WTC11 (cell line): ENCODE results near the gene AP3B2. TPM values are rescaled to one million over a fixed set of nuclear protein-coding genes. Genes with fewer than 3 reads are reported as not detected.

ENCODE experiments used
- ATAC-seq: fragments of 200-7000 bp; cut with Tn5 transposase; 2 replicates; pipeline ENCODE4 v1.10.0; 2021; ENCODE audit warnings: mild to moderate bottlenecking, moderate library complexity
- CTCF ChIA-PET: fragments of 300-600 bp; sonication (Branson Sonifier 250); formaldehyde crosslinking; loops from one replicate; lab custom pipeline; 2021; ENCODE audit warnings: antibody characterized with exemption; lab: Charles Lee
- POLR2A ChIA-PET: fragments of 350-600 bp; sonication (Branson Sonifier 250); formaldehyde crosslinking; loops from one replicate; lab custom pipeline; 2021; ENCODE audit warnings: antibody characterized with exemption; lab: Charles Lee
- DNase-seq: peaks from one replicate; pipeline ENCODE4 v3.0.0; 2021; ENCODE audit warnings: low spot score
- H3K27ac Mint-ChIP-seq: 2 replicates; pipeline ENCODE4 v1.8.0; 2021; ENCODE audit warnings: mixed read lengths
- H3K27me3 Mint-ChIP-seq: 2 replicates; pipeline ENCODE4 v1.8.0; 2021; ENCODE audit warnings: low read depth, mild to moderate bottlenecking, moderate library complexity, mixed read lengths
- H3K36me3 Mint-ChIP-seq: 2 replicates; pipeline ENCODE4 v1.8.0; 2021; ENCODE audit warnings: mixed read lengths
- H3K4me1 Mint-ChIP-seq: 2 replicates; pipeline ENCODE4 v1.8.0; 2022; ENCODE audit warnings: mixed read lengths
- H3K4me3 Mint-ChIP-seq: 2 replicates; pipeline ENCODE4 v1.8.0; 2021; ENCODE audit warnings: mild to moderate bottlenecking, moderate library complexity, mixed read lengths
- H3K9me3 Mint-ChIP-seq: 2 replicates; pipeline ENCODE4 v1.8.0; 2021; ENCODE audit warnings: mixed read lengths
- EMX1 ChIP-seq: fragments of 250-450 bp; sonication (Bioruptor Pico); IDR thresholded peaks from 2 replicates; pipeline ENCODE4 v1.8.0; 2021; ENCODE audit warnings: mild to moderate bottlenecking
- ESRRA ChIP-seq: sonication (generic); formaldehyde crosslinking; IDR thresholded peaks from 2 replicates; pipeline ENCODE4 v1.8.1; 2022; ENCODE audit warnings: mild to moderate bottlenecking, missing genetic modification reagents, borderline replicate concordance
- ETV6 ChIP-seq: sonication (generic); formaldehyde crosslinking; IDR thresholded peaks from 2 replicates; pipeline ENCODE4 v1.8.1; 2022; ENCODE audit warnings: mild to moderate bottlenecking, missing genetic modification reagents
- MXD4 ChIP-seq: fragments of 250-450 bp; sonication (Bioruptor Pico); IDR thresholded peaks from 2 replicates; pipeline ENCODE4 v1.8.0; 2021; ENCODE audit warnings: mild to moderate bottlenecking, moderate library complexity, borderline replicate concordance
- NFYB ChIP-seq: sonication (generic); formaldehyde crosslinking; conservative IDR thresholded peaks from 2 replicates; pipeline ENCODE4 v1.8.0; 2022; ENCODE audit warnings: low read depth, missing genetic modification reagents
- NR3C1 ChIP-seq: sonication (generic); formaldehyde crosslinking; conservative IDR thresholded peaks from 2 replicates; pipeline ENCODE4 v1.8.1; 2023; ENCODE audit warnings: low read depth, mild to moderate bottlenecking, missing genetic modification reagents
- OVOL2 ChIP-seq: fragments of 250-450 bp; sonication (Bioruptor Pico); IDR thresholded peaks from 2 replicates; pipeline ENCODE4 v1.9.0; 2021; ENCODE audit warnings: mild to moderate bottlenecking, borderline replicate concordance
- SP1 ChIP-seq: sonication (generic); formaldehyde crosslinking; conservative IDR thresholded peaks from 2 replicates; pipeline ENCODE4 v1.8.1; 2022; ENCODE audit warnings: missing genetic modification reagents
- TEAD4 ChIP-seq: sonication (generic); formaldehyde crosslinking; IDR thresholded peaks from 2 replicates; pipeline ENCODE4 v1.8.0; 2022; ENCODE audit warnings: mild to moderate bottlenecking, missing genetic modification reagents
- TP53 ChIP-seq: sonication (generic); formaldehyde crosslinking; IDR thresholded peaks from 2 replicates; pipeline ENCODE4 v1.8.1; 2023; ENCODE audit warnings: mild to moderate bottlenecking, missing genetic modification reagents
- ZNF416 ChIP-seq: fragments of 250-450 bp; sonication (Bioruptor Pico); IDR thresholded peaks from 2 replicates; pipeline ENCODE4 v1.9.0; 2021; ENCODE audit warnings: mild to moderate bottlenecking, inconsistent platforms
- total RNA-seq: library from RNA; stranded (reverse); gene quantifications from 3 replicates; pipeline ENCODE4 v1.2.3, GENCODE V29; 2021
- TF ChIP-seq, protein P1 (sequence below): sonication (generic); formaldehyde crosslinking; IDR thresholded peaks from 2 replicates; pipeline ENCODE4 v1.8.0; 2022; ENCODE audit warnings: mild to moderate bottlenecking, missing genetic modification reagents
- TF ChIP-seq, protein P2 (sequence below): fragments of 250-450 bp; sonication (Bioruptor Pico); IDR thresholded peaks from 2 replicates; pipeline ENCODE4 v1.9.0; 2021; ENCODE audit warnings: mild to moderate bottlenecking
- TF ChIP-seq, protein P3 (sequence below): fragments of 250-450 bp; sonication (Bioruptor Pico); conservative IDR thresholded peaks from 2 replicates; pipeline ENCODE4 v1.9.0; 2021; ENCODE audit warnings: mild to moderate bottlenecking
- TF ChIP-seq, protein P4 (sequence below): sonication (generic); formaldehyde crosslinking; IDR thresholded peaks from 2 replicates; pipeline ENCODE4 v1.8.1; 2022; ENCODE audit warnings: missing genetic modification reagents, borderline replicate concordance
- TF ChIP-seq, protein P5 (sequence below): sonication (generic); formaldehyde crosslinking; IDR thresholded peaks from 2 replicates; pipeline ENCODE4 v1.8.1; 2022; ENCODE audit warnings: mild to moderate bottlenecking, moderate library complexity, missing genetic modification reagents
- TF ChIP-seq, protein P6 (sequence below): sonication (generic); formaldehyde crosslinking; IDR thresholded peaks from 2 replicates; pipeline ENCODE4 v1.8.0; 2023; ENCODE audit warnings: missing genetic modification reagents

Gene AP3B2
- total RNA-seq, 1 experiment from 2014 or later = 17.7 TPM

DNA sequence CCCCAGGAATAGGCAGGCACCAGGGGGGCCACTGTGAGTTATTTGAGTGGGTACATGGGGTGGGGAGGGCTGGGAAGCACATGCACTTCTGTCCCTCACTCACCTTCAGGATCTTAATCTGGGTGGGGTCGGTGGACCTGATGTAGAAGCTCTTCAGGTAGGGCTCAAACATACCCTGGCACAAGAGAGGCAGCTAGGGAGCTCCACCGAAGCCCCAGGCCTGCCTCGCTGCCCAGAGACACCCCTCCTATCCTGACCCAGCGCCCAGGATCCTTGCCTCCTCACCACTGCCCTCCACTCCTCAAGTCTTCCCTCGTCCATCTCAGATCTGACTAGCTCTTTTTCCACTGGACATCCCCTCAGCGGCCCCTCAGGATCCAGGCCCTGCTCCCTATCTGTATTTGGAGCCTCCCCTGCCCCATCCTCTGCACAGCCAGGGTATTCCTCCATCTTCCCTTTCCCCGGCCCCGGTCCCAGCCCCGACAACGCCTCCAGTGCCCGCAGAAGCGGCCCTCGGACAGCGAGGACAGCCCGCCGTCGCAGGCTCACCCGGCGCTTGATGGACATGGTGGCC is 30.0 kb downstream of the AP3B2 start:
- Mint-ChIP-seq H3K36me3 (no peaks in the 10 kb centered on the region), H3K4me1 (peaks cover 16% of the 10 kb centered on the region), H3K4me3 (peak overlapping the region; percentile 96), H3K27me3 (peaks cover 17% of the 10 kb centered on the region)
- DNase-seq = no peak
- TF ChIP-seq NFYB = no peak
- TF ChIP-seq, protein P1, sequence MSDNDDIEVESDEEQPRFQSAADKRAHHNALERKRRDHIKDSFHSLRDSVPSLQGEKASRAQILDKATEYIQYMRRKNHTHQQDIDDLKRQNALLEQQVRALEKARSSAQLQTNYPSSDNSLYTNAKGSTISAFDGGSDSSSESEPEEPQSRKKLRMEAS (CRISPR knock-in tag) = peak; percentile 52; the same call in 1 of the 2 replicates
- TF ChIP-seq TEAD4 (CRISPR knock-in tag) = 0 out of 2 replicates have a peak, but pooled peaks have one; percentile 15
- TF ChIP-seq, all 79 proteins: peak for 2
- ATAC-seq = peak; percentile 49
- ChIA-PET CTCF (interaction anchor here (0.5 to 2.5 kb wide), 7 partner anchors 29 to 170 kb away, joined by 3 to 10 read pairs (median 8); partner anchors contain the start of gene CPEB1), POLR2A (interaction anchor here (0.6 to 2.0 kb wide), 3 partner anchors 29 to 261 kb away, joined by 7 to 8 read pairs (median 7); partner anchors contain the start of gene RPS17)
- Mint-ChIP-seq H3K27ac (no peak overlapping the region), H3K9me3 (no peaks in the 10 kb centered on the region)

DNA sequence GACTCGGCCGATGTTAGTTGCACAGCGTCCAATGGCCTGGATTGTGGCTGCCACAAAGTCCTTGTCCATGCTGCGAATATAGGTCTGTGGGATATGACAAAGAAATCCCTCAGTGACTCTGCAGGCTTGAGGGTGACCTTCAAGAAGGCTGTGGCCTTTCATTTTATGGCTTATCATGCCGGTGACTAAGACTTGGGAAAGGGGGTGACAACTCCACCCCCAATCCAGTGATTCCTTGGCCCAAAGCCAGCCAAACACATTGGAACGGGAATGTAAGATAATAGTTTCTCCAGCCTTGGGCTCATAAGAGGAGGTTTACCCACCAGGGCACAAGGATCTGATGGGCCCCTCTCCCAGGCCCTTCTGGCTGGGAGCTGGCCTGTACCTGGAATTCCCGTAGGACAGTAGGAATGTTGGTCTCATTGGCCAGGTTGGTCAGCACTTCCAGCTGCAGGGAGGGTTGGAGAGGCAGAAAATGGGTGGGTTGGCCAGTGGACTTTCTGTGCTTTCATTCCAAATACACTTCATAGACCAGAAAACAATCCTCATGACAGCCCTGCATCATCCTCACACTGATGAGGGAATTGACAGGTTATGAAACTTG is 31.9 kb downstream of the AP3B2 start:
- POLR2A ChIA-PET = no interaction called here
- no peak for ATAC-seq

DNA sequence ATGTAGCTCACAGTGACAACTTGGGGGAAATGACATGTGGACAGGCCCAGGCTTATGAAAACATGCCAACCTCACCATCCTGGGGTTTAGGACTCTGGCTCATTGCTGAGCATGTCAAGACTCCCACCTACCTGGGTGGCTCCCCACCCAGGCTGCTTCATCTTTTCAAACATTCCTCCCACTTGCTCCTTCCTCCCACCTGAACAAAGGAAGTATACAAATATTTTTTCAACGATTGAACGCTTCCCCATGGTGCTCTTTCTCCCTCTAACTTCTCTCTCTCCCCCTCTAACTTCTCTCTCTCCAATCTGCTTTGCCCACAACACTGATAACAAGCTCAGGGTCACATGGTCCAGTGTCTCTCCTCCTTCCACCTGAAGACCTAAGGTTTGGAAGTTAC is 34.8 kb downstream of the AP3B2 start:
- H3K36me3 Mint-ChIP-seq = no peaks in the 10 kb centered on the region
- H3K27me3 Mint-ChIP-seq = peaks cover 13% of the 10 kb centered on the region

More for the DNA sequence above, 31.9 kb downstream of the AP3B2 start:
- Mint-ChIP-seq H3K27ac (no peak overlapping the region), H3K9me3 (no peaks in the 10 kb centered on the region), H3K4me1 (peaks cover 16% of the 10 kb centered on the region), H3K36me3 (no peaks in the 10 kb centered on the region), H3K27me3 (peaks cover 15% of the 10 kb centered on the region), H3K4me3 (no peak overlapping the region)
- TF ChIP-seq ETV6 (CRISPR knock-in tag) (no peak), TP53 (CRISPR knock-in tag) (no peak), SP1 (CRISPR knock-in tag) (no peak), EMX1 (CRISPR knock-in tag) (no peak)
- DNase-seq = no peak
- CTCF ChIA-PET = no interaction called here

More for the DNA sequence above, 34.8 kb downstream of the AP3B2 start:
- Mint-ChIP-seq H3K4me1 (peaks cover 3% of the 10 kb centered on the region), H3K4me3 (no peak overlapping the region), H3K9me3 (no peaks in the 10 kb centered on the region), H3K27ac (no peak overlapping the region)
- DNase-seq (no peak), ATAC-seq (no peak)
- POLR2A ChIA-PET = no interaction called here
- CTCF ChIA-PET = no interaction called here
- TF ChIP-seq, protein P2, sequence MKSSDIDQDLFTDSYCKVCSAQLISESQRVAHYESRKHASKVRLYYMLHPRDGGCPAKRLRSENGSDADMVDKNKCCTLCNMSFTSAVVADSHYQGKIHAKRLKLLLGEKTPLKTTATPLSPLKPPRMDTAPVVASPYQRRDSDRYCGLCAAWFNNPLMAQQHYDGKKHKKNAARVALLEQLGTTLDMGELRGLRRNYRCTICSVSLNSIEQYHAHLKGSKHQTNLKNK (CRISPR knock-in tag) = no peak
- TF ChIP-seq MXD4 (CRISPR knock-in tag) (no peak), NR3C1 (CRISPR knock-in tag) (no peak), OVOL2 (CRISPR knock-in tag) (no peak), ESRRA (no peak), ZNF416 (no peak)
- TF ChIP-seq, protein P3, sequence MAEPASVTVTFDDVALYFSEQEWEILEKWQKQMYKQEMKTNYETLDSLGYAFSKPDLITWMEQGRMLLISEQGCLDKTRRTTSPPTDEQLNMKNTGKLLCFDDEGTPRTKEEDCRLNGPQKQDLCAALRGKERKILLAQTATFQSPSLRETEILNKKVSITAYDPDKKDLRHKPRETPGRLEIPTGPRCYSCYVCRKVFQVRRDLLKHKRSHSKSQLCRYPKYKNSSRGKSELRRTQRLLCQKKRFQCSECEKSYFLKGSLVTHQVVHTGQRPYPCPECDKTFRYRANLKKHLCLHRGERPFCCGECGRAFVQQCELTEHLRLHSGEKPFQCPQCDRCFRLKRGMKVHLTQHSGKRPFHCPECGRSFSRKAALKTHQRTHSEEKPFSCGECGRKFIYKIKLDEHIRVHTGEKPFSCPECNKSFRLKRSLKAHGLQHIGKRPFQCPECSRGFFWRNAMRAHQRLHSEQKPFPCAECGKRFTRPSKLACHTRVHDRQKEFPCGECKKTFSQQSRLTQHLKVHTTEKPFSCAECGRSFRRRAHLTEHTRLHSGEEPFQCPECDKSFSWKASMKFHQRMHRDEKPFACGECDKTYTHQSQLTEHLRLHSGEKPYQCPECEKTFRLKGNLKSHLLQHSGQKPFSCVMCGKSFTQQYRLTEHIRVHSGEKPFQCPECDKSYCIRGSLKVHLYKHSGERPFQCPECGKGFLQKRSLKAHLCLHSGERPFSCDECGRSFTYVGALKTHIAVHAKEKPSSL (CRISPR knock-in tag) = no peak
- TF ChIP-seq, protein P4, sequence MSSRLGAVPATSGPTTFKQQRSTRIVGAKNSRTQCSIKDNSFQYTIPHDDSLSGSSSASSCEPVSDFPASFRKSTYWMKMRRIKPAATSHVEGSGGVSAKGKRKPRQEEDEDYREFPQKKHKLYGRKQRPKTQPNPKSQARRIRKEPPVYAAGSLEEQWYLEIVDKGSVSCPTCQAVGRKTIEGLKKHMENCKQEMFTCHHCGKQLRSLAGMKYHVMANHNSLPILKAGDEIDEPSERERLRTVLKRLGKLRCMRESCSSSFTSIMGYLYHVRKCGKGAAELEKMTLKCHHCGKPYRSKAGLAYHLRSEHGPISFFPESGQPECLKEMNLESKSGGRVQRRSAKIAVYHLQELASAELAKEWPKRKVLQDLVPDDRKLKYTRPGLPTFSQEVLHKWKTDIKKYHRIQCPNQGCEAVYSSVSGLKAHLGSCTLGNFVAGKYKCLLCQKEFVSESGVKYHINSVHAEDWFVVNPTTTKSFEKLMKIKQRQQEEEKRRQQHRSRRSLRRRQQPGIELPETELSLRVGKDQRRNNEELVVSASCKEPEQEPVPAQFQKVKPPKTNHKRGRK (CRISPR knock-in tag) = no peak
- TF ChIP-seq, protein P5, sequence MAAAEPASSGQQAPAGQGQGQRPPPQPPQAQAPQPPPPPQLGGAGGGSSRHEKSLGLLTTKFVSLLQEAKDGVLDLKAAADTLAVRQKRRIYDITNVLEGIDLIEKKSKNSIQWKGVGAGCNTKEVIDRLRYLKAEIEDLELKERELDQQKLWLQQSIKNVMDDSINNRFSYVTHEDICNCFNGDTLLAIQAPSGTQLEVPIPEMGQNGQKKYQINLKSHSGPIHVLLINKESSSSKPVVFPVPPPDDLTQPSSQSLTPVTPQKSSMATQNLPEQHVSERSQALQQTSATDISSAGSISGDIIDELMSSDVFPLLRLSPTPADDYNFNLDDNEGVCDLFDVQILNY (CRISPR knock-in tag) = no peak
- TF ChIP-seq, protein P6, sequence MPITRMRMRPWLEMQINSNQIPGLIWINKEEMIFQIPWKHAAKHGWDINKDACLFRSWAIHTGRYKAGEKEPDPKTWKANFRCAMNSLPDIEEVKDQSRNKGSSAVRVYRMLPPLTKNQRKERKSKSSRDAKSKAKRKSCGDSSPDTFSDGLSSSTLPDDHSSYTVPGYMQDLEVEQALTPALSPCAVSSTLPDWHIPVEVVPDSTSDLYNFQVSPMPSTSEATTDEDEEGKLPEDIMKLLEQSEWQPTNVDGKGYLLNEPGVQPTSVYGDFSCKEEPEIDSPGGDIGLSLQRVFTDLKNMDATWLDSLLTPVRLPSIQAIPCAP (CRISPR knock-in tag) = no peak
